Measurements from ENCODE around the gene SSBP3.
A peak's percentile ranks its signal among the peaks of the same experiment; 100 is the strongest.
"Not testable (repeated sequence)": the region's sequence is repeated elsewhere in the genome, so short reads cannot be mapped to it uniquely, and the experiment has no call there.

Gene SSBP3

GRCh38 chr1:54406339-54407153 is at the start of gene SSBP3:
SSBP3 (minus strand) TSS chr1:54406394.
- Histone ChIP-seq H2AFZ (ENCODE audit: low read depth, low read length) (0 out of 2 replicates have a peak within 1 kb of the TSS, but pooled peaks have one; percentile 75), H3K4me3 (ENCODE audit: low read length) (peak within 1 kb of the TSS; percentile 89), H3K4me1 (ENCODE audit: low read length) (peaks cover 4% of the 10 kb centered on the region)

GRCh38 chr1:54453509-54453908 is 47.3 kb upstream of the SSBP3 start:
- no peaks in the 10 kb centered on the region for H3K27me3 ChIP-seq (ENCODE audit: low read depth, low read length)
- H3K4me3 ChIP-seq (ENCODE audit: low read length), result no peak overlapping the region
- H3K4me1 ChIP-seq (ENCODE audit: low read length), result no peaks in the 10 kb centered on the region
- no peak overlapping the region for H3K9ac ChIP-seq (ENCODE audit: low read length)
- H4K20me1 ChIP-seq (ENCODE audit: insufficient read depth, low read length), result no peaks in the 10 kb centered on the region
- H3K4me2 ChIP-seq (ENCODE audit: low read length), result no peak overlapping the region
- no peaks in the 10 kb centered on the region for H3K9me3 ChIP-seq (ENCODE audit: insufficient read depth, low read length)
- TF ChIP-seq, protein P1, sequence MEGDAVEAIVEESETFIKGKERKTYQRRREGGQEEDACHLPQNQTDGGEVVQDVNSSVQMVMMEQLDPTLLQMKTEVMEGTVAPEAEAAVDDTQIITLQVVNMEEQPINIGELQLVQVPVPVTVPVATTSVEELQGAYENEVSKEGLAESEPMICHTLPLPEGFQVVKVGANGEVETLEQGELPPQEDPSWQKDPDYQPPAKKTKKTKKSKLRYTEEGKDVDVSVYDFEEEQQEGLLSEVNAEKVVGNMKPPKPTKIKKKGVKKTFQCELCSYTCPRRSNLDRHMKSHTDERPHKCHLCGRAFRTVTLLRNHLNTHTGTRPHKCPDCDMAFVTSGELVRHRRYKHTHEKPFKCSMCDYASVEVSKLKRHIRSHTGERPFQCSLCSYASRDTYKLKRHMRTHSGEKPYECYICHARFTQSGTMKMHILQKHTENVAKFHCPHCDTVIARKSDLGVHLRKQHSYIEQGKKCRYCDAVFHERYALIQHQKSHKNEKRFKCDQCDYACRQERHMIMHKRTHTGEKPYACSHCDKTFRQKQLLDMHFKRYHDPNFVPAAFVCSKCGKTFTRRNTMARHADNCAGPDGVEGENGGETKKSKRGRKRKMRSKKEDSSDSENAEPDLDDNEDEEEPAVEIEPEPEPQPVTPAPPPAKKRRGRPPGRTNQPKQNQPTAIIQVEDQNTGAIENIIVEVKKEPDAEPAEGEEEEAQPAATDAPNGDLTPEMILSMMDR (IDR thresholded peaks at IDR 0.05; ENCODE audit: low read depth, low read length), result no peak
- no peak for TF ChIP-seq EZH2phosphoT487 (IDR thresholded peaks at IDR 0.05; ENCODE audit: low read depth)
- no peak overlapping the region for H3K27ac ChIP-seq (ENCODE audit: low read length)
- H3K79me2 ChIP-seq (ENCODE audit: low read length), result no peaks in the 10 kb centered on the region
- H3K36me3 ChIP-seq (replicated peaks; ENCODE audit: low read depth, low read length), result no peaks in the 10 kb centered on the region
- H2AFZ ChIP-seq (ENCODE audit: low read depth, low read length), result no peak overlapping the region

More at GRCh38 chr1:54406339-54407153, at the start of gene SSBP3:
- Histone ChIP-seq H3K4me2 (ENCODE audit: low read length) (peak within 1 kb of the TSS; percentile 79), H3K27me3 (ENCODE audit: low read depth, low read length) (no peaks in the 10 kb centered on the region), H3K27ac (ENCODE audit: low read length) (peak within 1 kb of the TSS; percentile 77), H3K9ac (ENCODE audit: low read length) (peak within 1 kb of the TSS; percentile 77), H3K36me3 (replicated peaks; ENCODE audit: low read depth, low read length) (no peaks in the 10 kb centered on the region), H3K9me3 (ENCODE audit: insufficient read depth, low read length) (no peaks in the 10 kb centered on the region), H4K20me1 (ENCODE audit: insufficient read depth, low read length) (no peaks in the 10 kb centered on the region), H3K79me2 (ENCODE audit: low read length) (no peaks in the 10 kb centered on the region)
- TF ChIP-seq EZH2phosphoT487 (IDR thresholded peaks at IDR 0.05; ENCODE audit: low read depth), result no peak
- TF ChIP-seq, protein P1 (IDR thresholded peaks at IDR 0.05; ENCODE audit: low read depth, low read length), result 0 out of 2 replicates have a peak, but pooled peaks have one; percentile 8

DNA sequence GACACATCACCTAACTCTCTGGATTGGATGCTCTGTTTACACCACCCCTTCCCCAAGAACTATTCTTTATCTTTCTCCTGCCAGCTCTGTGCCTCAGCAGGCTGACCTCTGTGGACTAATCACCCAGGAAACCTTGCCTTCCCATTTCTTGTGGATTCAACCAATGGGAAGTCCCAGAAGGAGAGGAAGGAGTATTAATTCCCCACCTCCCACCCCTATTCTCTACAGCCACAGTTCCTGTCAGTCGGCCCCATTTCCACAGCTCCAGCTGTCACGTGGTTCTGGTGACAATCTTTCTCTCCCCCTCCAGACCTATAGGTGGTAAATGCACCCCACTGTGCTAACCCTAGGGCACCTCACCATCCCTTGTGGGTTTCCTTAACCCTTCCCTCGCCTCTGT is 46.8 kb upstream of the SSBP3 start:
- Histone ChIP-seq H3K4me1 (ENCODE audit: low read length) (no peaks in the 10 kb centered on the region), H3K9me3 (ENCODE audit: insufficient read depth, low read length) (no peaks in the 10 kb centered on the region), H3K27me3 (ENCODE audit: low read depth, low read length) (no peaks in the 10 kb centered on the region), H3K79me2 (ENCODE audit: low read length) (no peaks in the 10 kb centered on the region), H2AFZ (ENCODE audit: low read depth, low read length) (no peak overlapping the region), H4K20me1 (ENCODE audit: insufficient read depth, low read length) (no peaks in the 10 kb centered on the region), H3K27ac (ENCODE audit: low read length) (no peak overlapping the region), H3K9ac (ENCODE audit: low read length) (no peak overlapping the region), H3K4me2 (ENCODE audit: low read length) (no peak overlapping the region), H3K36me3 (replicated peaks; ENCODE audit: low read depth, low read length) (no peaks in the 10 kb centered on the region), H3K4me3 (ENCODE audit: low read length) (no peak overlapping the region)
- TF ChIP-seq EZH2phosphoT487 (IDR thresholded peaks at IDR 0.05; ENCODE audit: low read depth), result no peak
- TF ChIP-seq, protein P1 (IDR thresholded peaks at IDR 0.05; ENCODE audit: low read depth, low read length), result no peak

- not testable (repeated sequence) for H3K36me3 ChIP-seq (replicated peaks; ENCODE audit: low read depth, low read length); H3K4me3 ChIP-seq (ENCODE audit: low read length); H3K4me2 ChIP-seq (ENCODE audit: low read length); H2AFZ ChIP-seq (ENCODE audit: low read depth, low read length); H3K27me3 ChIP-seq (ENCODE audit: low read depth, low read length); H4K20me1 ChIP-seq (ENCODE audit: insufficient read depth, low read length); H3K9ac ChIP-seq (ENCODE audit: low read length); H3K4me1 ChIP-seq (ENCODE audit: low read length); H3K27ac ChIP-seq (ENCODE audit: low read length); H3K79me2 ChIP-seq (ENCODE audit: low read length); H3K9me3 ChIP-seq (ENCODE audit: insufficient read depth, low read length)
These were observed 43.2 kb upstream of the SSBP3 start for GRCh38 chr1:54449431-54449830.

DNA sequence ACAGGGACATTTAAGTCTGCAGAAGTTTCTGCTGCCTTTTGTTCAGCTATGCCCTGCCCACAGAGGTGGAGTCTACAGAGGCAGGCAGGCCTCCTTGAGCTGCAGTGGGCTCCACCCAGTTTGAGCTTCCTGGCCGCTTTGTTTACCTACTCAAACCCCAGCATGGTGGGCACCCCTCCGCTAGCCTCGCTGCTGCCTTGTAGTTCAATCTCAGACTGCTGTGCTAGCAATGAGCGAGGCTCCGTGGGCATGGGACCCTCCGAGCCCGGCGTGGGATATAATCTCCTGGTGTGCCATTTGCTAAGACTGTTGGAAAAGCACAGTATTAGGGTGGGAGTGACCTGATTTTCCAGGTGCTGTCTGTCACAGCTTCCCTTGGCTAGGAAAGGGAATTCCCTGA is 42.6 kb upstream of the SSBP3 start:
- not testable (repeated sequence) for H3K9me3 ChIP-seq (ENCODE audit: insufficient read depth, low read length); H3K4me3 ChIP-seq (ENCODE audit: low read length); H3K79me2 ChIP-seq (ENCODE audit: low read length); H2AFZ ChIP-seq (ENCODE audit: low read depth, low read length); H3K36me3 ChIP-seq (replicated peaks; ENCODE audit: low read depth, low read length); H3K9ac ChIP-seq (ENCODE audit: low read length); H3K4me1 ChIP-seq (ENCODE audit: low read length); H4K20me1 ChIP-seq (ENCODE audit: insufficient read depth, low read length); H3K27ac ChIP-seq (ENCODE audit: low read length); H3K4me2 ChIP-seq (ENCODE audit: low read length); H3K27me3 ChIP-seq (ENCODE audit: low read depth, low read length)

DNA sequence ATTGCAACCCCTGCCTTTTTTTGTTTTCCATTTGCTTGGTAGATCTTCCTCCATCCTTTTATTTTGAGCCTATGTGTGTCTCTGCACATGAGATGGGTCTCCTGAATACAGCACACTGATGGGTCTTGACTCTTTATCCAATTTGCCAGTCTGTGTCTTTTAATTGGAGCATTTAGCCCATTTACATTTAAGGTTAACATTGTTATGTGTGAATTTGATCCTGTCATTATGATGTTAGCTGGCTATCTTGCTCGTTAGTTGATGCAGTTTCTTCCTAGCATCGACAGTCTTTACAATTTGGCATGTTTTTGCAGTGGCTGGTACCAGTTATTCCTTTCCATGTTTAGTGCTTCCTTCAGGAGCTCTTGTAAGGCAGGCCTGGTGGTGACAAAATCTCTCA is 40.9 kb upstream of the SSBP3 start:
- not testable (repeated sequence) for H3K4me1 ChIP-seq (ENCODE audit: low read length); H2AFZ ChIP-seq (ENCODE audit: low read depth, low read length); H3K36me3 ChIP-seq (replicated peaks; ENCODE audit: low read depth, low read length); H3K4me3 ChIP-seq (ENCODE audit: low read length); H3K9ac ChIP-seq (ENCODE audit: low read length); H3K4me2 ChIP-seq (ENCODE audit: low read length); H3K9me3 ChIP-seq (ENCODE audit: insufficient read depth, low read length); H4K20me1 ChIP-seq (ENCODE audit: insufficient read depth, low read length); H3K27ac ChIP-seq (ENCODE audit: low read length); H3K79me2 ChIP-seq (ENCODE audit: low read length); H3K27me3 ChIP-seq (ENCODE audit: low read depth, low read length)
